ENCODE results near the gene RXRG.

Gene RXRG

DNA sequence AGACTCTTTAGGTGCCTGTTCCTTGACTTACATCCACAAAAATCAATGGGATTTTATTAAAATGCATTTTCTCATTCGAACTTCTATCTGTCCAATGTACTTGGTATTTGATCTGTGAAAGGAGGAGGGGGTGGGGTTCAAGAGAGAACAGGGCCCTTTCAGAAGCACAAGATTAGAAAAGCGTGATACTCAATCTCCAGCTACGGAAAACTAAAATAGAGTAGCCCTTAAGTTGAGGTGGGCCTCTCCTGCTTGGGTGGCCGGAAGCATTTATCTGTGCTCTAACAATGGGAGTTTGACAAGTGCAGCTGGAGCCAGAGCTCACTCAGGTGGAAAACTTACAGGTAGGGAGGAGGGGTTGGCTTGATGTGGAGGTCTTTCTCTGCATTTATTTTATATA lies 462 bp upstream of the RXRG start:
- no peak for DNase-seq

GRCh38 chr1:165443539-165444311 lies 1.2 kb downstream of the RXRG start:
- DNase-seq = no peak

DNA sequence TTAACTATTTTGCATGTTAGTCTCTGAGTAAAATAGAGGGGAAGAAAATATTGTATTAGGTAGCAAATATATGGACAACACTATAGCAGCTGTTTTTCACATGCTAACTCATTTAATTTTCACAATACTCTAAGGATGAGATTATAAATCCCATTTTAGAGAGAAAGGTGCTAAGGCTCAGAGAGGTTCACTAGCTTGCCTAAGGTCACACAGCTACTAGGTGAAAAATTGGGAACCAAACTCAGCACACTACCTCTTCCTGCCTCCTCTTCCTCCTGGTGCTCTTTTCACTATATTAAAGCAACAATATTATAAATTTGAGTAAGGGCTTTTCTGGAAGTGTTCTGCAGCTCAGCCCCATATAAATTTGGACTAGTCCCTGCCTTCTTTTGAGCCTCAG lies 2.3 kb downstream of the RXRG start:
- DNase-seq = no peak

DNA sequence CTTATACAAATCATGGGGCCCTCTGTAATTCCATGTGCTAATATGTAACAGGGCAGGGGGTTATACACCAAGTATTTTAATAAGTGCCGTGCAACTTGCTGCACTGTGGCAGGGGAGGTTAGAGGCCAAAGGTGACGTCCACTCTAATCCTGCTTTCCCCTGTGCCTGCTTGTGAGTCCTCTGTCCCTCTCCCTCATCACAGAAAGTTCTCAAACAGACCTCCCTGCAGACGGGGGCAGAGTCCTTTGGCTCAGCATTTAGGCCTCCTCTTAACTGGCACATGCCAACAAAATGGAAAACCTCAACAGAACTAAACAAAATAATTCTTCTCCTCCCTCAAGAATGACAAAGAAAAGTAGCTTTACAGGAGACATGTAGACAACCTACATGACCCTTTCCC lies 2.9 kb downstream of the RXRG start:
- DNase-seq = no peak

GRCh38 chr1:165441166-165441880 lies 3.6 kb downstream of the RXRG start:
- DNase-seq = no peak

GRCh38 chr1:165439330-165439729 lies 5.6 kb downstream of the RXRG start:
- DNase-seq = no peak

DNA sequence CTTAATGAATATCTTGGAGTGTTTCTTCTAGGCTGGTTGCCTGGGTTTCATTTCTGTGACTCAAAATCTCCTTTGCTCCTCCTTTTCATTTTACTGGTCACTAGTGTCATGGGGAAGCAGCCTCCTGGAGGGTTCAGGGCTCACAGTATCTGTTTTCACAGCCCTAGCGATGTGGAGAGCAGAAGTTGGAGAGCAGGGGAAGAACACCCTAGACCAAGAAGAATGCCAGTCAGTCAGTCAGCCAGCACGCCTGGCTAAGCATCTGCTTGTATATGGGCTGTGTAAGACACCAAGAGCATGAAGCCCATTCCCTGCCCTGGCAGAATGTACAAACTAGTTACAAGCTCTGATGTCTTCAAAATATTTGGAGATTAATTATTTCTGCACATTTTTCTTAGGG lies 7.9 kb downstream of the RXRG start:
- DNase-seq = no peak

DNA sequence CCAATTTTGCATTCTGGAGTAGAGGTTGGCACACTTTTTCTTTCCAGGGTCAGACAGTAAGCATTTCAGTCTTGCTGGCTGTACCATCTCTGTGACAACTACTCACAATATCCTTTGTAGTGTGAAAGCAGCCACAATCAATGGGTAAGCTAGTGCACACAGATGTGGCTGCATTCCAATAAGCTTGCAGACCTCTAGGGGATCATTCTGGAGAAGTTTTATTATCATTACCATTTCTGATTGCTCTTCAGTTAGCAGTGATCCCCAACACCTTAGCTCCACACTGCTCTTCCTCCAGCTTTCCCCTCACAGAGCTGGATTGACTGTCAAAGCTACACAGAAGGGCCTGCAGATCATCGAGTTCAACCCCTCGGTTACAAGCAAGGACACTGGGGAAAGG lies 9.1 kb downstream of the RXRG start:
- no peak for DNase-seq

DNA sequence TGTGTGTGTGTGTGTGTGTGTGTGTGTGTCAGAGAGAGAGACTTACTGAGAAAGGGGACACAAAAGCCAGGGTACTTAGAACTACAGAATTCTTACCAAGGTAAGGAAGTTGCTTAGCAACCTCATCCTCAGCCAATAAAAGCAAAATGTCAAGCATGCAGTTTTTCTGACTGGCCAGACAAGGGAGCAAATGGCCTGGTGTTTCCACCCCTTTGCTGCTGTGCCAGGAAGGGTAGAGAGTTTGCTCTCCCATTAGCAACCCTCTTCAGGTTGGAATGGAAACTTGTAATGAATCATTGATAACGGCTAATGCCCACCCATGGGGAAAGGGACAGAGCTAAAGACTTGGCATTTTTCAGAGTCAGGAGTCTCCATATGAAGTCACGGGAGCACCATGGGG lies 10.6 kb downstream of the RXRG start:
- DNase-seq = no peak

DNA sequence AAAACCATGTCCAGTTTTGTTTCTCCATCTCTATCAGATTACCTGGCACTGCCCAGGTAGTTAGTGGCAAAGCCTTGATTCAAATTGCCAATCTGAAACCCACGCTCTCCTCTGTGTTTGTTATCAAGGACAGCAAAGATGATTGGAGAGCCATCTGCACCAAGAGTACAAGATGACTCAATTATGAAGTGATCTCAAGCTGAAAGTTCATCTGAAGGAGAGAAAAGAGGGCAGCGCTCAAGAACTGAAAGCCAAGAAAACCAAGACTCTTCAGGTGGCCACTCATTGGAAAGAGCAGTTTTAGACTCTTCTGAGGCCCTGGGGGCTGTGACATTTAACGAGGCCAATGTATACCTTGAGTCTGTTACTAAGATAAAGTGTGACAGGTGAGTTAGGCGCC lies 13.8 kb downstream of the RXRG start:
- no peak for DNase-seq

- DNase-seq = no peak
Observed at GRCh38 chr1:165426745-165427144, 18.2 kb downstream of the RXRG start.

- DNase-seq = no peak
Observed at GRCh38 chr1:165425621-165426020, 19.3 kb downstream of the RXRG start.

- no peak for DNase-seq
Observed at GRCh38 chr1:165424454-165425216, 20.3 kb downstream of the RXRG start.

DNA sequence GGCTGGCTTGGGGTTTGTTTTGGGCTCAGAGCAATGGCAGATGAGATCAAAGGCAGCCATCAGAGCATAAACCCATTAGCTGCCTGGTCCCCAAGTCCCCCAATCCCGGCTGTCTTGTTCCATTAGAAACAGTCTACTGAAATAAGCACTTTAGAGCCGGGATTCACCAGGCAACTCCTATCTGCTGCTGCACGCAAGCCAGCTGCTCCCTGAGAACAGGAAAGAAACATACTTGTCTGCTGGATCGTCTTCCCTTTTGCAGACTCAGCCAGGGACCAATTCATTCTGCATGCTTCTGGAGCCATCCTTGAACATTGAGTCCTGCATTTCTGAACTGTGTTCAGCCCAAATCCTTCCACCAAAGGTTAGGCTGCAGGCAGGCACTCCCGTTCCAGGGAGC lies 21.8 kb downstream of the RXRG start:
- DNase-seq = no peak

DNA sequence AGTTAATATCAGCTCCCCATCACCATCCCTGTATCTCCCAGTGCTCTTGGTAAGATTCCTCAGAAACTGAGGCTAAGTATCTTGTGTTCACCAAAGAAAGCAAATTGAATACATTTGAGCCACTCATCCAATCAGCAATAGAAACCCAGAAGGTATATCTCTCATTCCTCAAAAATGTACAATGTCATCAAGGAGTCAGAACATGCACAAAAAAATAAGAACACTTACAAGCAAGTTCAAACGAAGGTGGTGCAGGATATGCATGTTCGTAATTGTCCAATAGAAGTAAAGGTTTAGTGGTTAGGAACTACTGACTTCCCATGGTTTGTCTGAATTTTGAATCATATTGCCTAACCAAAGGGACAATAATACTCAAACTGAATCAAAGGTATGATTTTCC lies 24.3 kb downstream of the RXRG start:
- DNase-seq = no peak

GRCh38 chr1:165419839-165420238 lies 25.1 kb downstream of the RXRG start:
- no peak for DNase-seq

GRCh38 chr1:165418195-165418594 lies 26.7 kb downstream of the RXRG start:
- DNase-seq = no peak

- no peak for DNase-seq
Observed at GRCh38 chr1:165416876-165417275, 28.1 kb downstream of the RXRG start.

GRCh38 chr1:165415068-165415467 lies 29.9 kb downstream of the RXRG start:
- no peak for DNase-seq

- no peak for DNase-seq
Observed at GRCh38 chr1:165414620-165415019, 30.3 kb downstream of the RXRG start.

GRCh38 chr1:165411396-165411795 lies 33.5 kb downstream of the RXRG start:
- no peak for DNase-seq

GRCh38 chr1:165409657-165410358 lies 35.1 kb downstream of the RXRG start:
- no peak for DNase-seq

DNA sequence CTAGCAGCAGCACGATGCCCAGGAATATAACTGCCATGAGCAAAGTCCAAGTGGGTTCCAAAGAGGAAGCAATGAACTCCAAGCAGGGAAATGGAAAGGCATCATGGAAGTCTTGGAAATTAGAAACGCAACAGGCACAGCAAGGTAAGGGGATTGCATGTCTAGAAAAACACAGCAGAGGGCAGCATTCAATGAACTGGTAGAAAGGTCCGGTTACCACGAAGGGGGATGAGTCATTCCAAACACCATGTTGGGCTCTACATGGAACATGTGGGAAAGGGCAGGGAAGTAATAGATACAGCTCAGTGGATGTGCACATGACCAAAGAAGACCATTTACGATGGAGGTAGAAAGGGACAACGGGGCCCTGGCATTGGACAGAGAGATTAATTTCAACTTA lies 36.4 kb downstream of the RXRG start:
- DNase-seq = peak; percentile 19 to 31
